ENCODE measurements around the gene NFIX. TPM values are rescaled to one million over a fixed set of nuclear protein-coding genes. Genes with fewer than 3 reads are reported as not detected.
A peak's percentile ranks its signal among the peaks of the same experiment; 100 is the strongest.

NFIX gene
- total and polyA plus RNA-seq, 2 of the 13 experiments (the other 11 are each of a cell fraction or from before 2014, with no cell fraction given), result 3.4 to 5.4 TPM

DNA sequence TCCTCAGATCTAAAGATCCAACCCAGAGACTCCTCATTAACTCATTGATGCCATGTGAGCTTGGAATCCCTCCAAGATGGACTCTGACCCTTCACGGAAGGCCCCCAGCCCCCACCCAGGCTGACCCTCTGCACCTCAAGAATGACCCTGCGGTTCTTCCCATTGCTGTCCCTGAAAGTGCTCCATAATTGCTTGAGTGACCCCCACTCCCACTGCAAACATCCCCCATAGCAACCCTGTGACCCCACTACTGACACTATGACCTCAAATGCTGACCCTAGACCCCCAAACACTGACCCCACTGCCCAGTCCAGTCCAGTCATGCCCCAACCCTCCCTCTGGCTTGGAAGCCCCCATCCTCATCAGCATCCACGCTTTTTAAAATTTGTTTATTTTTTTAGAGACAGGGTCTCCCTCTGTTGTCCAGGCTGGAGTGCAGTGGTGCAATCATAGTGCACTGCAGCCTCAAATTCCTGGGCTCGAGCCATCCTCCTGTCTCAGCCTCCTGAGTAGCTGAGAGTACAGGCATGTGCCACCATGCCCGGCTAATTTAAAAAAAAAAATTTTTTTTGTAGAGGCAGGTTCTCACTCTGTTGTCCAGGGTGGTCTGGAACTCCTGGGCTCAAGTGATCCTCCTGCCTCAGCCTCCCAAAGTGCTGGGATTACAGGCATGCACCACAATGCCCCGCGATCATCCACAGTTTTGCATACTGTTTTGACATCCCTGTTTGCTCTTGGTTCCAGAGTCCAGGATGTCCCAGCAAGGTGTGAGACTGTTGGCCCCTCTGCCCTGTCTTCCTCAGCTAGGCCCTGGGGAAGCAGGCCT lies 106.5 kb downstream of the NFIX start (continued):
- TF ChIP-seq, protein P1, sequence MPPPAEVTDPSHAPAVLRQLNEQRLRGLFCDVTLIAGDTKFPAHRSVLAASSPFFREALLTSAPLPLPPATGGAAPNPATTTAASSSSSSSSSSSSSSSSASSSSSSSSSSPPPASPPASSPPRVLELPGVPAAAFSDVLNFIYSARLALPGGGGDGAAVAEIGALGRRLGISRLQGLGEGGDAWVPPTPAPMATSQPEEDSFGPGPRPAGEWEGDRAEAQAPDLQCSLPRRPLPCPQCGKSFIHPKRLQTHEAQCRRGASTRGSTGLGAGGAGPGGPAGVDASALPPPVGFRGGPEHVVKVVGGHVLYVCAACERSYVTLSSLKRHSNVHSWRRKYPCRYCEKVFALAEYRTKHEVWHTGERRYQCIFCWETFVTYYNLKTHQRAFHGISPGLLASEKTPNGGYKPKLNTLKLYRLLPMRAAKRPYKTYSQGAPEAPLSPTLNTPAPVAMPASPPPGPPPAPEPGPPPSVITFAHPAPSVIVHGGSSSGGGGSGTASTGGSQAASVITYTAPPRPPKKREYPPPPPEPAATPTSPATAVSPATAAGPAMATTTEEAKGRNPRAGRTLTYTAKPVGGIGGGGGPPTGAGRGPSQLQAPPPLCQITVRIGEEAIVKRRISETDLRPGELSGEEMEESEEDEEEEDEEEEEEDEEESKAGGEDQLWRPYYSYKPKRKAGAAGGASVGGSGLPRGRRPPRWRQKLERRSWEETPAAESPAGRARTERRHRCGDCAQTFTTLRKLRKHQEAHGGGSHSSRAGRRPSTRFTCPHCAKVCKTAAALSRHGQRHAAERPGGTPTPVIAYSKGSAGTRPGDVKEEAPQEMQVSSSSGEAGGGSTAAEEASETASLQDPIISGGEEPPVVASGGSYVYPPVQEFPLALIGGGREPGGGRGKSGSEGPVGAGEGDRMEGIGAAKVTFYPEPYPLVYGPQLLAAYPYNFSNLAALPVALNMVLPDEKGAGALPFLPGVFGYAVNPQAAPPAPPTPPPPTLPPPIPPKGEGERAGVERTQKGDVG (CRISPR knock-in tag; IDR thresholded peaks at IDR 0.05; ENCODE audit: borderline replicate concordance), result 0 out of 2 replicates have a peak, but pooled peaks have one; percentile 17
- TF ChIP-seq SETDB1 (CRISPR knock-in tag; IDR thresholded peaks at IDR 0.05; ENCODE audit: borderline replicate concordance) (no peak), SP1 (IDR thresholded peaks at IDR 0.05) (no peak), SP1 (CRISPR knock-in tag; IDR thresholded peaks at IDR 0.05) (peak; percentile 23; the same call in 1 of the 2 replicates), GATAD2A (CRISPR knock-in tag; IDR thresholded peaks at IDR 0.05) (peak; percentile 39; the same call in 1 of the 2 replicates), KDM1A (CRISPR knock-in tag; IDR thresholded peaks at IDR 0.05) (peak; percentile 60; the same call in 1 of the 2 replicates), HNF4G (IDR thresholded peaks at IDR 0.05; ENCODE audit: borderline replicate concordance, low read depth, low read length) (peak; percentile 53; the same call in 1 of the 2 replicates), HNF4G (CRISPR knock-in tag; IDR thresholded peaks at IDR 0.05; ENCODE audit: borderline replicate concordance, low read depth) (no peak), SAP130 (CRISPR knock-in tag; IDR thresholded peaks at IDR 0.05; ENCODE audit: low read depth) (peak; percentile 66; the same call in 1 of the 2 replicates), NCOA2 (CRISPR knock-in tag; IDR thresholded peaks at IDR 0.05) (0 out of 2 replicates have a peak, but pooled peaks have one; percentile 14), ZNF629 (CRISPR knock-in tag; conservative IDR thresholded peaks at IDR 0.05) (no peak), DPF2 (CRISPR knock-in tag; IDR thresholded peaks at IDR 0.05; ENCODE audit: borderline replicate concordance, low read depth) (0 out of 2 replicates have a peak, but pooled peaks have one; percentile 30), SNRNP70 (IDR thresholded peaks at IDR 0.05; ENCODE audit: low read depth, low read length) (no peak)
- TF ChIP-seq, protein P2, sequence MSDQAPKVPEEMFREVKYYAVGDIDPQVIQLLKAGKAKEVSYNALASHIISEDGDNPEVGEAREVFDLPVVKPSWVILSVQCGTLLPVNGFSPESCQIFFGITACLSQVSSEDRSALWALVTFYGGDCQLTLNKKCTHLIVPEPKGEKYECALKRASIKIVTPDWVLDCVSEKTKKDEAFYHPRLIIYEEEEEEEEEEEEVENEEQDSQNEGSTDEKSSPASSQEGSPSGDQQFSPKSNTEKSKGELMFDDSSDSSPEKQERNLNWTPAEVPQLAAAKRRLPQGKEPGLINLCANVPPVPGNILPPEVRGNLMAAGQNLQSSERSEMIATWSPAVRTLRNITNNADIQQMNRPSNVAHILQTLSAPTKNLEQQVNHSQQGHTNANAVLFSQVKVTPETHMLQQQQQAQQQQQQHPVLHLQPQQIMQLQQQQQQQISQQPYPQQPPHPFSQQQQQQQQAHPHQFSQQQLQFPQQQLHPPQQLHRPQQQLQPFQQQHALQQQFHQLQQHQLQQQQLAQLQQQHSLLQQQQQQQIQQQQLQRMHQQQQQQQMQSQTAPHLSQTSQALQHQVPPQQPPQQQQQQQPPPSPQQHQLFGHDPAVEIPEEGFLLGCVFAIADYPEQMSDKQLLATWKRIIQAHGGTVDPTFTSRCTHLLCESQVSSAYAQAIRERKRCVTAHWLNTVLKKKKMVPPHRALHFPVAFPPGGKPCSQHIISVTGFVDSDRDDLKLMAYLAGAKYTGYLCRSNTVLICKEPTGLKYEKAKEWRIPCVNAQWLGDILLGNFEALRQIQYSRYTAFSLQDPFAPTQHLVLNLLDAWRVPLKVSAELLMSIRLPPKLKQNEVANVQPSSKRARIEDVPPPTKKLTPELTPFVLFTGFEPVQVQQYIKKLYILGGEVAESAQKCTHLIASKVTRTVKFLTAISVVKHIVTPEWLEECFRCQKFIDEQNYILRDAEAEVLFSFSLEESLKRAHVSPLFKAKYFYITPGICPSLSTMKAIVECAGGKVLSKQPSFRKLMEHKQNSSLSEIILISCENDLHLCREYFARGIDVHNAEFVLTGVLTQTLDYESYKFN (CRISPR knock-in tag; conservative IDR thresholded peaks at IDR 0.05), result peak; percentile 58; the same call in 1 of the 2 replicates
- TF ChIP-seq, protein P3, sequence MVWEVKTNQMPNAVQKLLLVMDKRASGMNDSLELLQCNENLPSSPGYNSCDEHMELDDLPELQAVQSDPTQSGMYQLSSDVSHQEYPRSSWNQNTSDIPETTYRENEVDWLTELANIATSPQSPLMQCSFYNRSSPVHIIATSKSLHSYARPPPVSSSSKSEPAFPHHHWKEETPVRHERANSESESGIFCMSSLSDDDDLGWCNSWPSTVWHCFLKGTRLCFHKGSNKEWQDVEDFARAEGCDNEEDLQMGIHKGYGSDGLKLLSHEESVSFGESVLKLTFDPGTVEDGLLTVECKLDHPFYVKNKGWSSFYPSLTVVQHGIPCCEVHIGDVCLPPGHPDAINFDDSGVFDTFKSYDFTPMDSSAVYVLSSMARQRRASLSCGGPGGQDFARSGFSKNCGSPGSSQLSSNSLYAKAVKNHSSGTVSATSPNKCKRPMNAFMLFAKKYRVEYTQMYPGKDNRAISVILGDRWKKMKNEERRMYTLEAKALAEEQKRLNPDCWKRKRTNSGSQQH (CRISPR knock-in tag; IDR thresholded peaks at IDR 0.05; ENCODE audit: low read depth), result no peak
- TF ChIP-seq, protein P4, sequence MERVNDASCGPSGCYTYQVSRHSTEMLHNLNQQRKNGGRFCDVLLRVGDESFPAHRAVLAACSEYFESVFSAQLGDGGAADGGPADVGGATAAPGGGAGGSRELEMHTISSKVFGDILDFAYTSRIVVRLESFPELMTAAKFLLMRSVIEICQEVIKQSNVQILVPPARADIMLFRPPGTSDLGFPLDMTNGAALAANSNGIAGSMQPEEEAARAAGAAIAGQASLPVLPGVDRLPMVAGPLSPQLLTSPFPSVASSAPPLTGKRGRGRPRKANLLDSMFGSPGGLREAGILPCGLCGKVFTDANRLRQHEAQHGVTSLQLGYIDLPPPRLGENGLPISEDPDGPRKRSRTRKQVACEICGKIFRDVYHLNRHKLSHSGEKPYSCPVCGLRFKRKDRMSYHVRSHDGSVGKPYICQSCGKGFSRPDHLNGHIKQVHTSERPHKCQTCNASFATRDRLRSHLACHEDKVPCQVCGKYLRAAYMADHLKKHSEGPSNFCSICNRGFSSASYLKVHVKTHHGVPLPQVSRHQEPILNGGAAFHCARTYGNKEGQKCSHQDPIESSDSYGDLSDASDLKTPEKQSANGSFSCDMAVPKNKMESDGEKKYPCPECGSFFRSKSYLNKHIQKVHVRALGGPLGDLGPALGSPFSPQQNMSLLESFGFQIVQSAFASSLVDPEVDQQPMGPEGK (CRISPR knock-in tag; IDR thresholded peaks at IDR 0.05), result 0 out of 2 replicates have a peak, but pooled peaks have one; percentile 26
- TF ChIP-seq, protein P5, sequence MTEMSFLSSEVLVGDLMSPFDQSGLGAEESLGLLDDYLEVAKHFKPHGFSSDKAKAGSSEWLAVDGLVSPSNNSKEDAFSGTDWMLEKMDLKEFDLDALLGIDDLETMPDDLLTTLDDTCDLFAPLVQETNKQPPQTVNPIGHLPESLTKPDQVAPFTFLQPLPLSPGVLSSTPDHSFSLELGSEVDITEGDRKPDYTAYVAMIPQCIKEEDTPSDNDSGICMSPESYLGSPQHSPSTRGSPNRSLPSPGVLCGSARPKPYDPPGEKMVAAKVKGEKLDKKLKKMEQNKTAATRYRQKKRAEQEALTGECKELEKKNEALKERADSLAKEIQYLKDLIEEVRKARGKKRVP (CRISPR knock-in tag; IDR thresholded peaks at IDR 0.05), result no peak
